NCI-H69 (cell line): ENCODE measurements around the gene LY6G6C.

ENCODE experiments used
- DNase-seq: peaks from one replicate; lab custom pipeline; 2025; lab: John Stamatoyannopoulos, UW

LY6G6C gene

GRCh38 chr6:31706599-31706998 lies 14.9 kb downstream of the LY6G6C start, which contains the start of gene LY6G6F:
Gene LY6G6F, plus strand, starts transcription at chr6:31706866. Its CDS starts 41 bp downstream, at chr6:31706907.
- DNase-seq = no peak

DNA sequence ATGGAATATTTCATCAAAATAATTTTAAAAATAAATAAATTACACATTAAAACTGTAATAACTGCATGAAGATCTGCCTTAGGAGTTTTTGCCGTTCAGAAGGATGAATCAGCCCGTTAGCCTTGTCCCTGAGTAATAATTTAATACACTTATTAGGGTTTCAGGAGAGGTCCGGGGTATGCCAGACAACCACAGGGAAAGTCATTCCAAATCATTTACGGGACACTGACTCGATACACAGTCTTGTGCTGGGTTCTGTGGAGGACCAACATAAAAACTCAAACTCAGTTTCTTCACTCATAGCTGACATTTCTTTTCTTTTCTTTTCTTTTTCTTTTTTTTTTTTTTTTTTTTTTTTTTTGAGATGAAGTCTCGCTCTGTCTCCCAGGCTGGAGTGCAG lies 15.6 kb downstream of the LY6G6C start:
- no peak for DNase-seq

DNA sequence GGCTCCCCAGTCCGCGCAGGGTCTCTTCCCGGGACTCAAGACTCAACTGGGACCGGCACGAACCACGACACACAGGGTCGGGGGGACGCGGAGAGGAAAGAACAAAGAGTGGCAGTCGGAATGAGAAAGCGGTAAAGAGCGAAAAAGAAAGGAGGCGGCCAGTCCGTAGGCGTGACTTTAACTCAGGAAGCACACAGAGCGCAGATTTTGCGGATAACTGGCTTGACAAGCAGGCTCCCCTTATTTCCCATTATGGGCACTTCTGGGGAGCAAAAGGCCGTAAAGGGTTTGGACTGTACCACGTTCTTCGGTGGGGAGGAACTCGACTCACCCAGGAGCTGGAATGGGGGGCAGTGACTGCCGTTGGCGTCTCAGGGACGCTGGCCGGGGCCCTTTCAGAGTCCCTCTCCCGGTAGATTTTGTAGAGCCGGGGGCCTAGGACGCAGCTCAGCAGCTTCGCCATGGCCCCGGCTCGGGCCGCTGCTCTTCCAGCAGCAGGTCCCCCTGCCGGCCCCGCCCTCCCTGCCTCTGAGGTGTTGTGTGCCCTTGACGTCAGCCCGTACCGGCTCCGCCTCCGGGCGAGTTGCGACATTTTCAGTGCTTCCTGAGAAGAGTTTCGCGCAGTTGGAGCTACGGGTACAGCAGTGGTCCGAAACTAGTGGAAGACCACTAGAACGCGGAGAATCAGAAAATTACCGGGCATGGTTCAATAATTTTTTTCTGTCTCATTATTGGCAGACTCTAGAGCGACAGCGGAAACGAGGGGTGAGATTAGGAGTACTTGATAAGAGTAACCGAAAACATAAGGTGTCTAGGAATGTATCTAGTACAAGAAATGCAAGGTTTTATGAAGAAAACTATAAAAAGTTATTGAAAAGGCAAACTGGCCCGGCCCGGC lies 18.5 kb downstream of the LY6G6C start, which contains the start of gene ABHD16A:
Gene ABHD16A, minus strand, starts transcription at position 506 of the 898 bp plus-strand sequence. Its CDS starts 43 bp downstream, at position 463.
- peak; percentile 99 for DNase-seq

DNA sequence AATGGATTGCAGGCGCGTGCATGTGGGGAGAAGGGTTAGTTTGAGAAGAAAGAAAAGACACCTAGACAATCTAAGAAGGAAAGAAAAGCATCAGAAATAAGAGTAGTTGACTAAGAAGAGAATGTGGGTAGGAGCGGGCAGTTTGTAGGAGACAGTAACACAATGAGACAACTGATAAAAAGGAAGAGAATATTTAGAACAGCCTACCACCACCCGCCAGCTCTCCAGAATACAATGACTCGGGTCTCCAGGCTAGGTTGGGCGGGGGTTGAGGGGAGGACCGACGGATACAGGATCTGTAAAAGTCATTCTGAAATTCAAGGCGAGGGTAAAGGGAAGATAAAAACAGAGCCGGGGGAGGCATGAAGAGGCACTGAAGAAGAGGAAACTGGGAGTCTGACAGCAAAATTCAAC lies 19.1 kb downstream of the LY6G6C start:
- no peak for DNase-seq

- DNase-seq = peak; percentile 77
Measured at GRCh38 chr6:31701666-31702404, 19.7 kb downstream of the LY6G6C start.

- DNase-seq = no peak
Measured at GRCh38 chr6:31700740-31701401, 20.7 kb downstream of the LY6G6C start.

- DNase-seq = peak; percentile 69
Measured at GRCh38 chr6:31697555-31697954, 24.0 kb downstream of the LY6G6C start.

- no peak for DNase-seq
Measured at GRCh38 chr6:31693535-31693934, 28.0 kb downstream of the LY6G6C start.

DNA sequence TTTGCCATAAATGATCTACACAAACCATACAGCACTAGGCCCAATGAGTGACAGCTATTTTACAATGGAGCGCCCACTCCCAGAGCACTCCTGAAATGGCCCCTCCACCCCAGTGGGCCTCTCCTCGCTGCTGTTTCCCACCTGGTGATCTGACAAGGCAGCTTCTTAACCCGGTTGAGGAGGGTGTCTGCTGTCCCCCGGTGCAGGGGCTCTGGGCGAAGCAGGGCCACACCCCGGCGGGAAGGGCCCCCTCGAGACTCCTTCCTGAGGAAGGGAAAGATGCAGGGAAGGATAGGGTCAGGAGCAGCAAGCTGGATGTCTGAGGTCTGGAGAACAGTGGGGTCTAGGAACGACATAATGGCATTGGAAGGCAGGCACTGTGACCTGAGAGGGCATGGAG lies 28.7 kb downstream of the LY6G6C start:
- no peak for DNase-seq

- DNase-seq = no peak
Measured at GRCh38 chr6:31692353-31692752, 29.2 kb downstream of the LY6G6C start.

DNA sequence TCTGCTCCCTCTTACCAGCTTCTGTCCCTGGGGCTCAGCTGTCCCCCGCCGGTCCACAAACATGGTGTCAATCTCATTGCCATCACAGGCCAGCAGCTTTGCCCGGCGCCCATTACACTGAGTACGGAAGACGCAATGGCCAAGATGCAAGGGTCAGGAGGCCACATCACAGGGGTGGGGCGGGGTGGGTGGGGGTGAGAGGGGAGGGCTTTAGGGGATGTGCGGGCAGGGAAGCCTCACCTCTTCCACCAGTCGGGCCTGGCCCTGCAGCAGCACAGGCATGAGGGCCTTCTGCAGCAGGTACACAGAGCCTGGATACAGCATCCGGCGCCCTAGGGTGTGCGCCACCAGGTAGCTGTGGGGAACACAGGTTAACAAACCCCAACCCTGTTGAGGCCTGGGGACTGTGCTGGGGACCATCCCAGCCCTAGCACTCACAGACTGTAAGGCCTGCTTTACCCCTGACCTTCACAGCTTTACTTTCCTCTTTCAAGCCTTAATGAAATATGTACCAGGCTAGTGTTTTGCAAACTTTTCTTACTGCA lies 29.9 kb downstream of the LY6G6C start:
- no peak for DNase-seq

DNA sequence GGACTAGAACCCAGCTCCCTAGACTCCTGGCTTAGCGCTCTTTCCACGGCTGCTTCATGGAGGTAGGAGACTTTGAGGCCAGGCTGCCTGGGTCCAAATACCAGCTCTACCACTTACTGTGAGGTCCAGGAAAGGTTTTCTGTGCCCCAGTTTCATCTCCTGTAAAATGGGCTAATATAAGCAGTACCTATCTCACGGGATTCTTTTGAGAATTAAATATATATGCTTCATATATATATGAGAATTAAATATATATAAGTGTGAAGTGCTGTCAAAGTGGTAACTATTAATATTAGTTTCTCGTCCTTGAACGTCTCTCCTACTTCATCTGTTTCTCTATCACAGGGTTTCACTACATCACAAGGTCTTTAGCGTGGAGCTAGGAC lies 30.5 kb downstream of the LY6G6C start:
- no peak for DNase-seq

GRCh38 chr6:31690231-31691077 lies 31.1 kb downstream of the LY6G6C start:
- DNase-seq = no peak

DNA sequence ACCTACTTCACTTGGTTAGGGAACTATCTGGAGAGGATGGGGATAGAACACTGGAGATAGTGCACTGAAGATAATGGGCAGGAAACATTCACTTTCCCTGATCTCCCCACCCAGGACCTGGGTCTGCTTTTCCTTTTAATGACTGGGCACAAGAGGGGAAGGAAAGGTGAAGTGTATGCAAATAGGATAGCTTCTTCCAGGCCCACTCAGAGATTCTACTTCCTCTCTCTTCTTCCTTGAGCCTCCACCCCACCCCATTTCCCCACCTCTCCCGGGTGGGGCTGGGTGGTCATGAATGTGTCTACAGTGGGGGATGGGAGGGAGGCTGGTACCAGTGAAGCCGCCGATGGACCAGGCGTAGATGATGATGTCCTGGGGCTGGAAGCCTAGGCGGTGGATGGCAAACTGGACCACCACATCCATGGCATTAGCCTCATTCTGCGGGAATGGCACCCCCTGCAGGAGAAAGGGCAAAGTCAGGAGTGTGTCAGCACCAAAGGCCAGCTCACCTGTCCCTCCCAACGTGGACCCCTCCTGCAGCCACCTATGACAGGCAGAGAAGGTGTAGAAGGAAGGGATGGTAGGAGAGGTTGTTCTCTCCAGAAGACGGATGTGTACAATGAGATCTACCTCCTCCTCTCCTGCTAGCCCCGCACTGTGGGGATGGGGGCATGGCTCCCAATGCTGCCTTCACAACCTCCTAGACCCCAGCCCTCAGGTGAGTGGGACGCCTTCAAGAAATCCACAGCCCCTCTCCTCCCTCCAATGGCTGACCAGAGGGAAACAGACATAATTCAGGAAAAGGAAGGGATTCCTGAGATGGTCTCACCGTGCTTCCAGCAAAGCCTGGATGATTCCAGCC lies 32.1 kb downstream of the LY6G6C start:
- no peak for DNase-seq

DNA sequence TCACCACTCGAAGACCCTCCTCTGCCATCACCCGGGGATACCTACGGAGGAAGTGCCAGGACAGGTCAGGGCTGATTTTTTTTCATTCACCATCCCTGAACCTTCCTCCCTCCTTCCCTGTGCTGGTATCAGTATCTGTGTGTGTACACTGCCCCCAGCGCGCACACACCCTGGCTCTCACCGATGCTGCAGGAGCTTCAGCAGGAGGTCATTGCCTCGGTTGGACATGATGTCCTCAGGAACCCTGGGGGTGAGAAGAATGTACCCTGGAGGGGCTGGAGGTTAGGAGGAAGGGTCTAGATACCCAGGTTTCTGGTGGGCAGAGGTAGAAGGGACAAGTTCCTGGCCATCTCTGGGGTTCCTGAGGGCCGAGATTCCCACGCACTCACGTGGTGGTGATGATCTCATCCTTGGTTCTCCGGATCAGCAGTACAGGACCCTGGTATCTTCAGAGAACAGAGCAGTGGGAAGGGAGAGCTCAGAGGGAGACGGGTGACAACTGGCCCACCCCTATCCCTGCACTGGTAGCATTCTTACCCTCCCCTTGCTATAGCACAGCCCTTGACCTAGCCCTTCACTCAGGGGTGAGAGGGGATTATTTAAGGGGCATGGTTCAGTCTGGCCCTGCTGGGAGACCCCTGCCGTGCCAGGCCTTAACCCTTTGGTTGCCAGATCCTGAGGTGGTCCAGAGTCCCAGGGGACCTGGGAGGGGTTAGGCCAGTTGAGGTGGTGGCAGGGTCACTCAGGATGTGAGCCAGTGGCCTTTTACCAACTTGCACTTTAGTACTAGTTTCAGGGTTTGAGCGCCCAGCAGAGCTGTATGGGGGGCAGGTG lies 33.5 kb downstream of the LY6G6C start:
- no peak for DNase-seq

DNA sequence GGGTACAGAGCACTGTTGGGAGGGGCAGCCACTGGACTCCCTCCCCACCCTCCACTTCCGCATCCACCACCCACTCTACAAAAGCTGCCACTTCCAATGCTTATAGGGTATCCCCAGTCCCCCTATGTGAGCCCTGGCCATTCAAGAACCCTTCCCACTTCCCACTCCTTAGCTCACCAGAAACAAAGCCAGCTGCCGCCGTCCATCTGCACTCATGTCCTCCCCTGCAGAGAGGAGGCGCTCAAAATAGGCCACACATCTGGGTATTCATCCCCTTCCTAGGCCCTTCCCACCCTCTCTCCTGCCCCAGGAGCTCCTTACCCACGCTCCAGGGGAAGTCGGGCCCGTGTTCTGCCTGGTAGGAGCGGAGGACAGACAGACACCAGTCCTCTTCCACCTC lies 34.2 kb downstream of the LY6G6C start:
- no peak for DNase-seq

DNA sequence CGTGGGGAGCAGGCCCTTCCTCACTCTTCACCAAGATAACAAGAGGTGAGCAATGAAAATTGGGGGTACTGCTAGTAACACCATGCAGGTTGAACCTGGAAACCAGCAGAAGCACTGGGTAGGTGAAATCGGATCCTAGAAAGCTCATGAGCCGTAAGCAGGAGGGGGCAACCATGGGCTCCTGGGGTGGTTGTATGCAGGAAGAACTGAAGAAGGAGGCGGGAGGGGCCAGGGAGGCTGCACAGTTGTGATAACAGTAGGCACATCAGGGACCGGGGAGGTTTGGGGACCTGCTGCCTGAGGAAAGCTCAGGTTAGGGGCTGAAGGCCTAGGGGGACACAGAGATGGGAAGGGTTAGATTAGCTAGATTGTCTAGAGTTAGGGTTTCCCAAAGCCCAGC lies 35.1 kb downstream of the LY6G6C start:
- no peak for DNase-seq

GRCh38 chr6:31683591-31683990 lies 38.0 kb downstream of the LY6G6C start:
- no peak for DNase-seq

GRCh38 chr6:31681135-31681671 lies 40.3 kb downstream of the LY6G6C start:
- peak; percentile 85 for DNase-seq
